Dendritic cell treated with granulocyte-macrophage colony-stimulating factor and Interleukin-4, amounts not matched to agents 40 ng/mL and 50 ng/mL, for 4 days (primary cell): ENCODE data around the gene FLRT2.

ENCODE experiments used
- H3K27ac Mint-ChIP-seq: one replicate; pipeline ENCODE4 v1.8.0; 2022; ENCODE audit warnings: mild to moderate bottlenecking, mixed read lengths
- H3K27me3 Mint-ChIP-seq: one replicate; pipeline ENCODE4 v1.8.0; 2022; ENCODE audit warnings: mild to moderate bottlenecking, mixed read lengths
- H3K36me3 Mint-ChIP-seq: one replicate; pipeline ENCODE4 v1.8.0; 2022; ENCODE audit warnings: low read depth, mixed read lengths
- H3K4me1 Mint-ChIP-seq: one replicate; pipeline ENCODE4 v1.8.0; 2022; ENCODE audit warnings: low read depth, mixed read lengths
- H3K4me3 Mint-ChIP-seq: one replicate; pipeline ENCODE4 v1.8.0; 2022; ENCODE audit warnings: mild to moderate bottlenecking, moderate library complexity, mixed read lengths
- H3K9me3 Mint-ChIP-seq: one replicate; pipeline ENCODE4 v1.8.0; 2022; ENCODE audit warnings: mixed read lengths
- intact Hi-C: fragments of 100-400 bp; cut with micrococcal nuclease; formaldehyde crosslinking; loops from one replicate; pipeline ENCODE4 v1.15.0; 2022

FLRT2 gene

DNA sequence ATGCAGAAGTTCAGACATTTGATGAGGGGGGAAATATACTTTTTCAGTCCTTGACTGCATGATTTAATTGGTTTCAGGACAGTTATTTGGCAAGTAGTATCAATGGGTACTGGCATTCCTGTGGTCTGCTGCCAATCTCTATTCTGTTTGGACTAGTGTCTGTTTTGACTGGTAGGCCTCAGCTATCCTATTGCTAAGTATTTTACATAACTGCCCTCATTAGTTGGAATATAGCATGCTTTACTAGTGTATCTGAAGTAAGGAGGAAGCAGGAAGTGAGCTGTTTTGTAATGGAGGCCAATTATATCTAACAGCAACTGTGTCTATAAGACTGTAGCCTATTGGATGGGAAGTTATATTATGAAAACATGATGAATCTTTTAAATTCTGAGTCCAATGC, 104.3 kb downstream of the FLRT2 start:
- H3K27ac Mint-ChIP-seq: no peak overlapping the region
- H3K9me3 Mint-ChIP-seq: no peaks in the 10 kb centered on the region
- no peaks in the 10 kb centered on the region for H3K36me3 Mint-ChIP-seq
- no peaks in the 10 kb centered on the region for H3K27me3 Mint-ChIP-seq
- H3K4me3 Mint-ChIP-seq: no peak overlapping the region
- intact Hi-C loops: no loop called here
- H3K4me1 Mint-ChIP-seq: no peaks in the 10 kb centered on the region

DNA sequence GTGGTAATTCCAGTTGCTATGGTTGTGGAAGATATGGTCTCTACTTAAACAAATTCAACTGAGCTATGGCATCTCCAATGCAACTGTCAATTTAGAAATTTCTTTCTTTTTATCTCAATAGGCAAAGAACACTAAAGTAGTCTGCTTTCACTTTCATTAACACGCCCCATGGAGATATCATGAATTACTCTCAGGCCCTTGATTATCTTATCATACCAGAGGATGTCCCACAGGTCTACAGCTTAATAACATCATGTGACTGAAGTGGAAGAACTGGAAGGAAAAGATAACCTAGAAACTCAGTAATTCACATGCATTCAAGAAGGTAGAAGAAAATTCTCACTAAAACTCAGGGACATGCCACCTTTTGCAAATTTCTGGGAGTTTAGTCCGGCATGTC, 114.3 kb downstream of the FLRT2 start:
- no peak overlapping the region for H3K4me3 Mint-ChIP-seq
- H3K27ac Mint-ChIP-seq: no peak overlapping the region
- no peaks in the 10 kb centered on the region for H3K9me3 Mint-ChIP-seq
- intact Hi-C loops: no loop called here
- no peaks in the 10 kb centered on the region for H3K4me1 Mint-ChIP-seq
- no peaks in the 10 kb centered on the region for H3K27me3 Mint-ChIP-seq
- H3K36me3 Mint-ChIP-seq: no peaks in the 10 kb centered on the region

DNA sequence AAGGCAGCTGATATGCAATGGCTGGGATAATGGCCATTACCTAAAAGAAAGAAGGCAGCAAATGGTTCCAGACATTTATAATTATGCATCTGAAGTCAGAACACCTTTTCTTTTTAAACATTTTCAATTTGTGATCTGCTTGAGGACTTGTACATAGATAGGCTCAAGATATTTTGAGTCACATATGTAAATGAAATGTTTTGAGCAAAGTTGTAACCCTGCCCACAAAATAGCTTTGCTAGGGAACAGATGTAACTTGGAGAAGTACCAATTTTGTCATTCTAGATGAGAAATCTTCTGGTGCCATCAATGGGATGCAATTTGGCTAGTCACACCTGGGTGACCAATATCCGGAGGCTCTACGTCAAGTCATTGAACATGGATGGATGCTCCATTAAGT, 123.1 kb downstream of the FLRT2 start:
- Mint-ChIP-seq H3K27ac (no peak overlapping the region), H3K36me3 (no peaks in the 10 kb centered on the region), H3K4me3 (no peak overlapping the region), H3K4me1 (no peaks in the 10 kb centered on the region), H3K27me3 (no peaks in the 10 kb centered on the region), H3K9me3 (no peaks in the 10 kb centered on the region)
- intact Hi-C loops: no loop called here

DNA sequence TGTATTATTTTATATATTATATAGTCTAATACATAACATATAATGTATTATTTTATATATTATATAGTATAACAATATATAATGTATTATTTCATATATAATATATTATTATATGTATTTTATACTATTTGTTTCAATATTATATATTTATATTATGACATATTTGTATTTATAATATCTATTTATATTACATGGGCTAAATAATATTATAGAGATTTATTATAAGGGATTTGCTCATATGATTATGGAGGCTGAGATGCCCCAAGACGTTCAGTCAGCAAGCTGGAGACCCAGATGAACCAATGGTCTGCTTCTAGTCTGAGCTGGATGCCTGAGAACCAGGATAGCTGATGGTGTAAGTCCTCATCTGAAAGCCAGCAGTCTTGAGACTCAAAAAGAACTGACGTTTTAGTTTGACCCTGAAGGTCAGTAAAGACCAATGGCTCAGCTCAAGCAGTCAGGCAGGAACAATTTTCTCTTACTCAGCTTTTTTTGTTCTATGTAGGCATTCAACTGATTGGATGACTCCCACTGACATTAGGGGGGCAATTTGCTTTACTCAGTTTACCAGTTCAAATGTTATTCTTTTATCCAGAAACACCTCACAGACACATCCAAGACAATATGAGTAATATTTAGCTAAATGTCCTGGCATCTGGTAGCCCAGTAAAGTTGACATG, 130.4 kb downstream of the FLRT2 start:
- no peak overlapping the region for H3K27ac Mint-ChIP-seq

DNA sequence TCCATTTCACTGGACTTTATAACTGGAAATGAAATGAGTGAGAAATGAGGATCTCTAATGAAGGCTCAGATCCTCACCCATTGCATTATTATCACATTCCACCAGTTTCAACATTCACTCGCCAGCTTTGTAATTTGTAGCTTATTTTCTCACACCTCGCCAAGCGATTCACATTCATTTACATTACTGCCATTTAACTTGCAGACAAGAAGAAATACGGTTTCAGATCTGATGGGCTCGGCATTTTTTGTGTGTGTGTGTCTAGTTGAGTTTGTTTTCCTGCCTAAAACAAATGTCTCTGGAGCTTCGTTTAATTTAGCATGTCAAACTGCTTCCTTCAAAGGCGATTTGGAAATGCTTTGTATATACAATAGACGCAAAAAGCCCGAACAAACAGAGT, 132.2 kb downstream of the FLRT2 start:
- no peaks in the 10 kb centered on the region for H3K27me3 Mint-ChIP-seq
- no peaks in the 10 kb centered on the region for H3K9me3 Mint-ChIP-seq
- no peaks in the 10 kb centered on the region for H3K36me3 Mint-ChIP-seq
- H3K27ac Mint-ChIP-seq: no peak overlapping the region
- intact Hi-C loops: no loop called here
- H3K4me1 Mint-ChIP-seq: no peaks in the 10 kb centered on the region
- no peak overlapping the region for H3K4me3 Mint-ChIP-seq

More for the DNA sequence above, 130.4 kb downstream of the FLRT2 start:
- Mint-ChIP-seq H3K9me3 (no peaks in the 10 kb centered on the region), H3K27me3 (no peaks in the 10 kb centered on the region), H3K4me1 (no peaks in the 10 kb centered on the region), H3K36me3 (no peaks in the 10 kb centered on the region), H3K4me3 (no peak overlapping the region)
- intact Hi-C loops: no loop called here

GRCh38 chr14:85663256-85663655, 133.3 kb downstream of the FLRT2 start:
- Mint-ChIP-seq H3K27me3 (no peaks in the 10 kb centered on the region), H3K36me3 (no peaks in the 10 kb centered on the region), H3K4me3 (no peak overlapping the region), H3K9me3 (no peaks in the 10 kb centered on the region), H3K4me1 (no peaks in the 10 kb centered on the region), H3K27ac (no peak overlapping the region)
- intact Hi-C loops: no loop called here

- no peaks in the 10 kb centered on the region for H3K36me3 Mint-ChIP-seq
- intact Hi-C loops: no loop called here
- no peak overlapping the region for H3K4me3 Mint-ChIP-seq
- no peaks in the 10 kb centered on the region for H3K27me3 Mint-ChIP-seq
- no peak overlapping the region for H3K27ac Mint-ChIP-seq
- no peaks in the 10 kb centered on the region for H3K4me1 Mint-ChIP-seq
- H3K9me3 Mint-ChIP-seq: no peaks in the 10 kb centered on the region
These were observed 133.7 kb downstream of the FLRT2 start for GRCh38 chr14:85663667-85664066.

DNA sequence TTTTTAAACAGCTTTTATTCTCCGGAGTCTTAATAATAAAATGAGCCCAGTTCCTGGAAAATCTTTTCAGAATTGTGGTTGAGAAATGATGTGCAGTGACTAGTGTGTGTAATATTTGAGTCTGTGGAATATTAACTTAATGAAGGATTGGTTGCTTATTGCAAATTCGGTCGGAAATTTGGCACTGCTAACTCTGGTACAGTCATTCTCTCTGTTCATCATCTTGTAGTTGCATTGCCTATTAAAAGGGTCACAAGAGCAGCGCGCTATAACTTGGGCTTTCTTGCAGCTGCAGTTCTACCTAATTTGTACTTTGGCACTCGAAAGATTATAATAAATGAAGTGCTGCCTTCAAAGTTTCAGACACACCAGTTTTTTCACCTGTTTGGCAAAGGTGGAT, 146.0 kb downstream of the FLRT2 start:
- intact Hi-C loops: no loop called here
- H3K4me3 Mint-ChIP-seq: no peak overlapping the region
- H3K36me3 Mint-ChIP-seq: no peaks in the 10 kb centered on the region
- no peaks in the 10 kb centered on the region for H3K9me3 Mint-ChIP-seq
- no peaks in the 10 kb centered on the region for H3K27me3 Mint-ChIP-seq
- no peak overlapping the region for H3K27ac Mint-ChIP-seq
- no peaks in the 10 kb centered on the region for H3K4me1 Mint-ChIP-seq

- H3K4me1 Mint-ChIP-seq: peaks cover 8% of the 10 kb centered on the region
- H3K27ac Mint-ChIP-seq: no peak overlapping the region
- no peak overlapping the region for H3K4me3 Mint-ChIP-seq
- intact Hi-C loops: no loop called here
- H3K36me3 Mint-ChIP-seq: no peaks in the 10 kb centered on the region
- H3K9me3 Mint-ChIP-seq: peaks cover 5% of the 10 kb centered on the region
- no peaks in the 10 kb centered on the region for H3K27me3 Mint-ChIP-seq
These were observed 157.0 kb downstream of the FLRT2 start for GRCh38 chr14:85686908-85687307.

- H3K27ac Mint-ChIP-seq: no peak overlapping the region
- peaks cover 8% of the 10 kb centered on the region for H3K4me1 Mint-ChIP-seq
- H3K36me3 Mint-ChIP-seq: no peaks in the 10 kb centered on the region
- H3K9me3 Mint-ChIP-seq: peaks cover 5% of the 10 kb centered on the region
- no peak overlapping the region for H3K4me3 Mint-ChIP-seq
- H3K27me3 Mint-ChIP-seq: no peaks in the 10 kb centered on the region
- intact Hi-C loops: no loop called here
These were observed 157.5 kb downstream of the FLRT2 start for GRCh38 chr14:85687456-85687855.

DNA sequence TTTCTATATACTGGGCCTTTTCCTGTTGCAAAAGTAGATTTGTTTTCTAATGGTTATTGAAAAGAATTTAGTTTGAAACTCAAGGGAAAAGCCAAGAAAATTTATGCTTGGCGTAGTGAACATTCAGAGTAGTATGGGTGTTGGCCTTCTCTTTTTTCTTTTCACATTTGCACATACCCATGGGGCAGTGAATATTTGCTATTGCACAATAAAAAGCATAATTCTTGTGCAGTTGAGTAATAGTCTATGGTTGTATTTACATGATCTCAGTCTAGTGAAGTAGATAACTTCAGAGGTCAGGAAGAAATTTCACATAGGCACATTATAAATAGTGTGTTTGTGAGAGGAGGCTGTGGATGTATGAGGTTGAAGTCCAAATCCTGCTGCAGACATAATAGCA, 158.1 kb downstream of the FLRT2 start:
- peaks cover 5% of the 10 kb centered on the region for H3K9me3 Mint-ChIP-seq
- no peaks in the 10 kb centered on the region for H3K36me3 Mint-ChIP-seq
- H3K4me1 Mint-ChIP-seq: peaks cover 4% of the 10 kb centered on the region
- H3K27me3 Mint-ChIP-seq: no peaks in the 10 kb centered on the region
- intact Hi-C loops: no loop called here
- no peak overlapping the region for H3K4me3 Mint-ChIP-seq
- H3K27ac Mint-ChIP-seq: no peak overlapping the region

- peaks cover 9% of the 10 kb centered on the region for H3K9me3 Mint-ChIP-seq
- H3K27ac Mint-ChIP-seq: no peak overlapping the region
- H3K4me1 Mint-ChIP-seq: no peaks in the 10 kb centered on the region
- no peak overlapping the region for H3K4me3 Mint-ChIP-seq
- H3K36me3 Mint-ChIP-seq: no peaks in the 10 kb centered on the region
- no peaks in the 10 kb centered on the region for H3K27me3 Mint-ChIP-seq
- intact Hi-C loops: no loop called here
These were observed 165.4 kb downstream of the FLRT2 start for GRCh38 chr14:85695300-85695699.

GRCh38 chr14:85701116-85701515, 171.2 kb downstream of the FLRT2 start:
- H3K27me3 Mint-ChIP-seq: peaks cover 1% of the 10 kb centered on the region
- H3K4me1 Mint-ChIP-seq: no peaks in the 10 kb centered on the region
- peaks cover 9% of the 10 kb centered on the region for H3K9me3 Mint-ChIP-seq
- H3K4me3 Mint-ChIP-seq: no peak overlapping the region
- intact Hi-C loops: no loop called here
- H3K27ac Mint-ChIP-seq: no peak overlapping the region
- no peaks in the 10 kb centered on the region for H3K36me3 Mint-ChIP-seq

DNA sequence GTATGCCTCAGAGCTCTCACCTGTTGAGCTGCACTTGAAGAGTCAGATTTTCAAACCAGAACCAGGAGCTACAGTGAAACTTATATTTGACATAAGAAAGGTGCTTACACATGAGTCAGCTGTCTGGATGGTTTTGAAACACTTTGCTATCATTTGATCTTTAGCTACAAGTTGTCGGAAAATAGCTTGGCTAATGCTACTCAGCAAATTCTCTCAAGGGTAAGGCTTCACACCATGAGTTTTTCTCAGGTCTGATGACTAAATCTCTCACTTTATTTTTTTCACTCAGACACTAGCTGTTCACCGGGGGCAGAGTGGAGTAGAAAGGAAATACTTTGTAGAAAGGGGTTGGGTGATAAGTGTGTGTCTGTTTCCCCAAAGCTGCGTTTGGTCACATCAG, 171.8 kb downstream of the FLRT2 start:
- intact Hi-C loops: no loop called here

DNA sequence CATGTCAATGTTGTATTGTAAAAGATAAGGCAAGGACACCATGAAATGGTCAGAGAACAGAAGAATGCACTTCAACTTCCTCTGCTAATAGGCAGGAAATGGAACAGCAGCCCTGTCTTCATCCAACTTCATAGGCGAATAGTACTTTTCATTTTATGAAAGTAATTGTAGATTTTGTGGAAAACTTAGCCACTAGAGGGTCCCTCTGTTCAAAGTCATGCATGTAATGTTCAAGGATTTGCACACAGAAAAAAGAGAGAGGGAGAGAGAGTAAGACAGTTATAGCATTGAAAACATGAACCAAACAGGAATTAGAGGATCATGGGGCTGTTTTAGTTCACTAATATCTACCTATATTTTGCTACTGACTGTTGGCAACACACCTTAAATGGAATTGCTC, 172.2 kb downstream of the FLRT2 start:
- intact Hi-C loops: no loop called here
- Mint-ChIP-seq H3K4me3 (no peak overlapping the region), H3K27me3 (peaks cover 1% of the 10 kb centered on the region), H3K9me3 (peaks cover 9% of the 10 kb centered on the region), H3K36me3 (no peaks in the 10 kb centered on the region), H3K4me1 (no peaks in the 10 kb centered on the region), H3K27ac (no peak overlapping the region)

More for the DNA sequence above, 171.8 kb downstream of the FLRT2 start:
- Mint-ChIP-seq H3K27ac (no peak overlapping the region), H3K4me3 (no peak overlapping the region), H3K36me3 (no peaks in the 10 kb centered on the region), H3K27me3 (peaks cover 1% of the 10 kb centered on the region), H3K4me1 (no peaks in the 10 kb centered on the region), H3K9me3 (peaks cover 9% of the 10 kb centered on the region)
